Lower leg skin (tissue), 4 donors: ENCODE measurements around the gene LENG1. TPM values are rescaled to one million over a fixed set of nuclear protein-coding genes. Genes with fewer than 3 reads are reported as not detected.

Experiments
- DNase-seq, 2 donors: peaks; one replicate each; pipeline ENCODE4 v3.0.0-alpha.2; 2019; ENCODE audit warnings: low spot score in 2 of 2
- H3K4me3 ChIP-seq: fragments of 200-600 bp; sonication (generic); 2 replicates; pipeline ENCODE4 v1.5.1; 2017; ENCODE audit warnings: mild to moderate bottlenecking, low read depth; ENCODE audit not compliant: poor library complexity, severe bottlenecking
- POLR2A ChIP-seq, 2 donors: fragments of 450-650 bp; IDR thresholded peaks; one replicate each; pipeline ENCODE4 v1.6.1; 2016 to 2017; ENCODE audit warnings: antibody characterized with exemption in 2 of 2, mild to moderate bottlenecking in 1 of 2, moderate library complexity in 1 of 2
- WGBS, 2 donors: methylation state at CpG; one replicate each; pipeline ENCODE4 v1.1.5; 2018; 5-methylcytosine and 5-hydroxymethylcytosine counted together
- intact Hi-C: fragments of 100-400 bp; cut with DNase I; formaldehyde crosslinking; loops from one replicate; pipeline ENCODE4 v1.15.0; 2023; ENCODE audit warnings: low total_unique reads
- total RNA-seq, 4 donors: library from RNA; depleted of rRNA; stranded (reverse); fragments of >200 nt; gene quantifications; one replicate each; pipeline ENCODE4 v1.1.0, GENCODE V29; 2016
- TF ChIP-seq, protein P1 (sequence below), 3 donors: fragments of 450-650 bp; IDR thresholded peaks; one replicate each; pipeline ENCODE4 v1.5.1; 2016; ENCODE audit warnings: antibody characterized with exemption in 3 of 3, mild to moderate bottlenecking in 3 of 3, moderate library complexity in 2 of 3

Gene LENG1
- total RNA-seq, 4 donors from 2014 or later: 6.0 to 8.4 (median 6.6) TPM

DNA sequence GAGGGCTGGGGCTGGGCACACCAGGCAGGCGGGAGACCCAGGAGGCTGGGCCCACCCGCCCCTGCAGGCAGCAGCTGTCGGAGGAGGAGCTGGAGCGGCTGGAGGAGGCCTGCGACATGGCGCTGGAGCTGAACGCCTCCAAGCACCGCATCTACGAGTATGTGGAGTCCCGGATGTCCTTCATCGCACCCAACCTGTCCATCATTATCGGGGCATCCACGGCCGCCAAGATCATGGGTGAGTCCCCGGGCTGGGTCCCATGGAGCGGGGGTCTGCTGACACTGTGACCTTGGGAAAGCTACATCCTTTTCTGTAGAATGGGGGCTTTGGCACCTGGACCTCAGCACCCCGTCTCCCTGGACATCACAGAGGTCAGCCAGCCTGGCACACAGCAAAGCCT lies 35.8 kb downstream of the LENG1 start:
- TF ChIP-seq, protein P1, sequence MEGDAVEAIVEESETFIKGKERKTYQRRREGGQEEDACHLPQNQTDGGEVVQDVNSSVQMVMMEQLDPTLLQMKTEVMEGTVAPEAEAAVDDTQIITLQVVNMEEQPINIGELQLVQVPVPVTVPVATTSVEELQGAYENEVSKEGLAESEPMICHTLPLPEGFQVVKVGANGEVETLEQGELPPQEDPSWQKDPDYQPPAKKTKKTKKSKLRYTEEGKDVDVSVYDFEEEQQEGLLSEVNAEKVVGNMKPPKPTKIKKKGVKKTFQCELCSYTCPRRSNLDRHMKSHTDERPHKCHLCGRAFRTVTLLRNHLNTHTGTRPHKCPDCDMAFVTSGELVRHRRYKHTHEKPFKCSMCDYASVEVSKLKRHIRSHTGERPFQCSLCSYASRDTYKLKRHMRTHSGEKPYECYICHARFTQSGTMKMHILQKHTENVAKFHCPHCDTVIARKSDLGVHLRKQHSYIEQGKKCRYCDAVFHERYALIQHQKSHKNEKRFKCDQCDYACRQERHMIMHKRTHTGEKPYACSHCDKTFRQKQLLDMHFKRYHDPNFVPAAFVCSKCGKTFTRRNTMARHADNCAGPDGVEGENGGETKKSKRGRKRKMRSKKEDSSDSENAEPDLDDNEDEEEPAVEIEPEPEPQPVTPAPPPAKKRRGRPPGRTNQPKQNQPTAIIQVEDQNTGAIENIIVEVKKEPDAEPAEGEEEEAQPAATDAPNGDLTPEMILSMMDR (IDR thresholded peaks at IDR 0.05): no peak
- TF ChIP-seq POLR2A (IDR thresholded peaks at IDR 0.05): no peak
- no peak overlapping the region for H3K4me3 ChIP-seq
- WGBS, 2 donors: 87 to 88% methylated on average over 15 to 17 of the region's 17 CpGs
- intact Hi-C loops: no loop called here
- DNase-seq: no peak

DNA sequence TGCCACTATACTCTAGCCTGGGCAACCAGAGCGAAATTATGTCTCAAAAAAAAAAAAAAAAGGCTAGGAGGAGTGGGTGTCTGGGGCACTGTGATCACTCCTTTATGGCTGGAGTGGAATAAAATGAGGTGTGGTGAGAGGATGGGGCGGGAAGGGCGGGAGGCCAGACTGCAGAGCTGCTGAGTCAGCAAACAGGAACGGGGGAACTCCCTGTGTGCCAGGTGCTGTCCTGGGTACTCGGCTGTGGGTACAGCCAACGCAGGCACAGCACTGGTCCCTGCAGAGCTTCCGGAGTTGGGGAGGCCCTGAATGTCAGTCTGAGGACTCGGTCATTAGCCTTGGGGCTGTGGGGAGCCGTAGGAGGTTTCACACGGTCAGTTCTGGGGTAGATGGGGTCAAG lies 38.3 kb downstream of the LENG1 start:
- intact Hi-C loops: no loop called here
- TF ChIP-seq POLR2A (IDR thresholded peaks at IDR 0.05): no peak
- TF ChIP-seq, protein P1 (IDR thresholded peaks at IDR 0.05): no peak
- WGBS, 2 donors: 79 to 83% methylated on average over 10 of the region's 10 CpGs
- DNase-seq: no peak
- no peak overlapping the region for H3K4me3 ChIP-seq

- WGBS, 2 donors: 0 to 1% methylated on average over 58 to 60 of the region's 60 CpGs
- DNase-seq: peak; percentile 98 to 100
- intact Hi-C loops: no loop called here
- peak within 1 kb of the TSS; percentile 63 for H3K4me3 ChIP-seq
- no peak for TF ChIP-seq POLR2A (IDR thresholded peaks at IDR 0.05)
- TF ChIP-seq, protein P1 (IDR thresholded peaks at IDR 0.05): no peak
These were observed 44.1 kb downstream of the LENG1 start, which contains the start of the genes PRPF31 and TFPT for GRCh38 chr19:54115109-54116063. TSS of gene PRPF31 (plus strand) at chr19:54115754. CDS start at chr19:54118279, 2,525 bp downstream. TSS of gene TFPT (minus strand) at chr19:54115657. CDS start at chr19:54115269, 388 bp downstream.

DNA sequence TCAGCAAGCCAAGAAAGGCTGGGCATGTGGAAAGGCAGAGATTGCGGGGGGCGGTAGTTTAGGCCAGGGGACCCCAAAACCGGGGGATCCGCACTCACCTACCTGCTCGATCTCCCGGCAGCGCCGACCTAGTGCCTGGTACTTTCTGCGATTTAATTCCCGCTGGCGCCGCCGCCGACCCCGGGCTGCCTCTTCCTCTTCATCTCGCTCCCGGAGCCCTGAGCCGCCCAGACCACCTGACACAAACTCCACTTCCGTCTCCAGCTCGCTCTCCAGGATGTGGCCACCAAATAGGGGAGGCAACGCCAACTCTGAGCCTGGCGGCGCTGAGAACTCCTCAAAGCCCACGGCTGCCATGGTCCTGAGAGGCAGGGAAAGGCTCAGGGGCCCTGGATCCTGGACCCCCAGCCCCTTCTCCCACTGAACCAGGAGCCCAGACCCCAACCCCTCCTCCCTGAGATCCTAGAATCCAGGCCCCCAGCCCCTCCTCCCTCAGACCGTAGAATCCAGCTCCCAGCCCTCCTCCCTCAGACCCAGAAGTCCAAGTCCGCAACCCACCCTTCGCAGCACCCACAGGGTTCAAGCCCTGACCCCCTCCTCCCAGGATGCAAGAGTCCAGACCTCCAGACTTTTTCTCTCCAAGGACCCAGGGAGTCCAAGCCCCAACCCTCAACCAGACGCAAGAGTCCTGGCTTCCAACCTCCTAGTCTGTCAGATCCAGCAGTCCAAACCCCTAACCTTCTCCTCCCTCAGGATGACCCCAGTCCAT lies 45.0 kb downstream of the LENG1 start:
- 17 to 26% methylated on average over 28 of the region's 28 CpGs for WGBS, 2 donors
- TF ChIP-seq, protein P1 (IDR thresholded peaks at IDR 0.05): no peak
- TF ChIP-seq POLR2A (IDR thresholded peaks at IDR 0.05): no peak
- H3K4me3 ChIP-seq: peak overlapping the region; percentile 63
- intact Hi-C loops: no loop called here
- no peak for DNase-seq

DNA sequence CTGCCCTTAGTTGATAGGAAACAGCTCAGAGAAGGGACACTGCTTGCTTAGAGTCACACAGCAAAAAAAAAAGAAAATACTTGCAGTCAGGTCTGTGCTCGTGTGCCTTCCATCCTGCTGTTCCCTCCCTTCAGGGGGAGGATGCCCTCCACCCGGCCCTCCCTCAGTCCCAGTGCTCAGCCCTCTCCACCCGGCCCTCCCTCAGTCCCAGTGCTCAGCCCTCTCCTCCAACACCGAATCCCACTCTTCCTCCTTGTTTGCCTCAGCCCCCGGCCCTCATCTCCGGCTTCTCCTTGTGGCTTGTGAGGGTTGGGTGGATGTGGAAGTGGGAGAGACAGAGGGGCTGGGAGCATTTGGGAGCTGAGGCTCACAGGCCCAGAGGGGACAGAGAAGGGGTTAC lies 49.9 kb downstream of the LENG1 start:
- intact Hi-C loops: no loop called here

More for the DNA sequence above, 49.9 kb downstream of the LENG1 start:
- no peak for DNase-seq
- TF ChIP-seq, protein P1 (IDR thresholded peaks at IDR 0.05): no peak
- 73 to 81% methylated on average over 6 of the region's 6 CpGs for WGBS, 2 donors
- H3K4me3 ChIP-seq: no peak overlapping the region
